ENCODE data around the gene SYTL2.

GRCh38 chr11:85656777-85657176 is 154.2 kb downstream of the SYTL2 start:
- TF ChIP-seq CTCF (conservative IDR thresholded peaks at IDR 0.05; ENCODE audit: low read depth, low read length) (no peak), EZH2 (IDR thresholded peaks at IDR 0.05; ENCODE audit: borderline replicate concordance, low read depth, low read length, poor library complexity, severe bottlenecking) (no peak)
